Endothelial cell of umbilical vein (primary cell): ENCODE results near the gene LCE1A. TPM values are rescaled to one million over a fixed set of nuclear protein-coding genes. Genes with fewer than 3 reads are reported as not detected.

Experiments used
- BruUV-seq: library from RNA; stranded (reverse); fragments of 400-500 nt; replicated peaks from 2 replicates; lab custom pipeline; 2021; lab: Mats Ljungman, UMichigan
- CTCF ChIA-PET: fragments of 300-600, 350-600 bp; sonication (Branson Sonifier 250); formaldehyde crosslinking; loops from one replicate; lab custom pipeline; 2021; ENCODE audit warnings: antibody characterized with exemption, inconsistent platforms; lab: Charles Lee
- POLR2A ChIA-PET: fragments of 300-600, 350-600 bp; sonication (Branson Sonifier 250); formaldehyde crosslinking; loops from one replicate; lab custom pipeline; 2021; ENCODE audit warnings: antibody characterized with exemption, inconsistent platforms; lab: Charles Lee
- DNase-seq: peaks from one replicate; pipeline ENCODE4 v3.0.0-alpha.2; 2011; ENCODE audit warnings: low read depth, low spot score
- FAIRE-seq: peaks from 2 replicates; lab custom pipeline; 2011; peaks lifted over from hg19 to GRCh38; lab: Jason Lieb, UNC
- H2AFZ ChIP-seq: 2 replicates; pipeline ENCODE4 v1.6.0; 2012; ENCODE audit warnings: low read depth, low read length, control low read depth, inconsistent platforms
- H3K27ac ChIP-seq: 2 replicates; pipeline ENCODE4 v1.5.1; 2011; ENCODE audit warnings: low read depth, mild to moderate bottlenecking, control low read depth, low read length, moderate library complexity; ENCODE audit not compliant: insufficient read depth
- H3K27me3 ChIP-seq, 2 experiments: 2 replicates each; pipeline versions ENCODE4 v1.6.0 to v1.6.1; 2011; ENCODE audit warnings: low read length in 2 of 2, mixed read lengths in 1 of 2; ENCODE audit not compliant: control insufficient read depth in 2 of 2, insufficient read depth in 2 of 2
- H3K36me3 ChIP-seq, 2 experiments: 2 replicates in 1 of 2; 3 replicates in 1 of 2; pipeline ENCODE4 v1.5.1; 2011; ENCODE audit warnings: low read length in 2 of 2, mild to moderate bottlenecking in 1 of 2, moderate library complexity in 1 of 2; ENCODE audit not compliant: control insufficient read depth in 2 of 2, insufficient read depth in 2 of 2; ENCODE audit errors: extremely low read depth in 1 of 2
- H3K4me1 ChIP-seq: 3 replicates; pipeline ENCODE4 v1.5.1; 2011; ENCODE audit warnings: mild to moderate bottlenecking, low read length; ENCODE audit not compliant: control insufficient read depth, insufficient read depth; ENCODE audit errors: extremely low read depth
- H3K4me2 ChIP-seq: 2 replicates; pipeline ENCODE4 v1.6.1; 2011; ENCODE audit warnings: low read length, control low read depth, mixed read lengths; ENCODE audit not compliant: insufficient read depth
- H3K4me3 ChIP-seq, 3 experiments: fragments of 200-600 bp in 1 of 3; sonication (generic), shearing (Covaris generic) in 1 of 3; replicated peaks in 1 of 3; 2 replicates each; pipeline ENCODE4 v1.5.1; 2011 to 2016; ENCODE audit warnings: control low read depth in 3 of 3, low read length in 3 of 3, mild to moderate bottlenecking in 2 of 3, inconsistent platforms in 1 of 3, low read depth in 1 of 3, moderate library complexity in 1 of 3; ENCODE audit not compliant: insufficient read depth in 1 of 3
- H3K79me2 ChIP-seq: 2 replicates; pipeline ENCODE4 v1.6.0; 2012; ENCODE audit warnings: low read length, inconsistent platforms; ENCODE audit not compliant: control insufficient read depth, insufficient read depth
- H3K9ac ChIP-seq: replicated peaks from 2 replicates; pipeline ENCODE3; 2011; ENCODE audit warnings: low read length, control low read depth; ENCODE audit not compliant: insufficient read depth; ENCODE audit errors: extremely low read depth
- H3K9me1 ChIP-seq: replicated peaks from 3 replicates; pipeline ENCODE4 v1.6.0; 2011; ENCODE audit warnings: mild to moderate bottlenecking, low read length; ENCODE audit not compliant: control insufficient read depth, insufficient read depth; ENCODE audit errors: extremely low read depth
- H3K9me3 ChIP-seq: replicated peaks from 2 replicates; pipeline ENCODE4 v1.5.1; 2012; ENCODE audit warnings: low read length, inconsistent platforms; ENCODE audit not compliant: control insufficient read depth, insufficient read depth
- H4K20me1 ChIP-seq: replicated peaks from 2 replicates; pipeline ENCODE3; 2011; ENCODE audit warnings: mild to moderate bottlenecking, low read length; ENCODE audit not compliant: control insufficient read depth, insufficient read depth; ENCODE audit errors: extremely low read depth
- MYC ChIP-seq: IDR thresholded peaks from one replicate; pipeline ENCODE4 v1.6.1; 2011; ENCODE audit warnings: mild to moderate bottlenecking, low read depth, low read length
- dilution Hi-C: fragments of 300-500 bp; cut with MboI; formaldehyde crosslinking; loops from one replicate; pipeline ENCODE4 v1.15.0; 2019; ENCODE audit warnings: low sequenced_read_pairs; ENCODE audit not compliant: extremely low pct_ligation_motif_present
- intact Hi-C: fragments of 100-400 bp; cut with micrococcal nuclease; formaldehyde crosslinking; loops from one replicate; pipeline ENCODE4 v1.10.0; 2022
- polyA plus RNA-seq, 4 experiments: library from polyadenylated mRNA; depleted of rRNA in 3 of 4; stranded (reverse) in 3 of 4; unstranded in 1 of 4; fragments of >200 nt; gene quantifications; 2 replicates each; pipeline versions ENCODE4 v1.2.1 to v1.2.3, GENCODE V29; 2011 to 2012; ENCODE audit warnings: missing spikeins in 1 of 4
- total RNA-seq: library from RNA; stranded (reverse); gene quantifications from 2 replicates; pipeline ENCODE4 v1.2.3, GENCODE V29; 2021
- TF ChIP-seq, protein P1 (sequence below), 2 donors: IDR thresholded peaks; 1 replicate in 1 of 2; 2 replicates in 1 of 2; pipeline ENCODE4 v1.5.1; 2011; ENCODE audit warnings: low read length in 2 of 2, mild to moderate bottlenecking in 2 of 2, moderate library complexity in 2 of 2, control low read depth in 1 of 2, inconsistent platforms in 1 of 2, low read depth in 1 of 2; ENCODE audit not compliant: insufficient read depth in 1 of 2; ENCODE audit errors: extremely low read depth in 1 of 2

LCE1A gene
- total and polyA plus RNA-seq, 2 donors (not counting 3 experiments of a cell fraction or from before 2014, with no cell fraction given), result not detected

DNA sequence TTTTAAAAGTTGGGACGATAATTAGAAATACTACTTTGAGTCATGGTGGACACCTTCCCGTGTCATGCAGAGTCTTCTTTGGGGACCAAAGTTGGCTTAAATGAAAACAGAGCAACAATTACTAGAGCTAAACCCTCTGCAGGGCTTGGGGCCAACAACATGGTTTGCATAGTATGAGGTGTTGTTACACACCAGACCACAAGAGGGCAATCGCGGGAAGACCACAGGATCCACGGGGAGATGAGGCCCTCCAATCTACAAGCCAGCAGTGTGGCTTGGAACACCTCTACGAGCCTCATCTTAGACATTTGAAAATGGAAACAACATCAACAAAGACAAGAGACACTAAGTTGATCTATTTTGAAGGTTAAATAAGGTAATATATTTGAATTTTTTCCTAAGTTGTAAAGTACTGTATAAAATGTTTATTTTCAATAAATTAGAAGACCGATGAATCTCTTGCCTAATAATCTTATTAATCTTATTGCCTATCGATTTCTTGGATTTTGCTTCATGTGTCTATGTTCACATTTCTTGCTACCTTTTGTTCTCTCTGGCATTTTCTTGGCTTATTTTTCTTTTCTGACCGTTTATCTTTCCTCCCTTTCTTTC is 42.6 kb downstream of the LCE1A start:
- ChIA-PET CTCF (interaction anchor here (0.6 to 3.3 kb wide), 11 partner anchors 12 to 355 kb away, joined by 3 to 38 read pairs (median 4); no protein-coding TSS in a partner anchor), POLR2A (no interaction called here)
- Histone ChIP-seq H4K20me1 (no peaks in the 10 kb centered on the region), H3K4me3 (no peak overlapping the region), H3K9me1 (no peaks in the 10 kb centered on the region), H3K4me2 (no peak overlapping the region), H3K27me3 (no peaks in the 10 kb centered on the region), H3K4me1 (no peaks in the 10 kb centered on the region), H3K36me3 (no peaks in the 10 kb centered on the region), H2AFZ (no peak overlapping the region), H3K9me3 (no peaks in the 10 kb centered on the region), H3K79me2 (no peaks in the 10 kb centered on the region), H3K9ac (no peak overlapping the region), H3K27ac (no peak overlapping the region)
- dilution Hi-C loops (no loop called here), intact Hi-C loops (loop anchor here (1.0 kb wide), 2 partner anchors 322 to 353 kb away; no protein-coding TSS in a partner anchor)
- DNase-seq (peak; percentile 71), FAIRE-seq (peak; percentile 63)
- no TSS peak for BruUV-seq
- TF ChIP-seq, protein P1, sequence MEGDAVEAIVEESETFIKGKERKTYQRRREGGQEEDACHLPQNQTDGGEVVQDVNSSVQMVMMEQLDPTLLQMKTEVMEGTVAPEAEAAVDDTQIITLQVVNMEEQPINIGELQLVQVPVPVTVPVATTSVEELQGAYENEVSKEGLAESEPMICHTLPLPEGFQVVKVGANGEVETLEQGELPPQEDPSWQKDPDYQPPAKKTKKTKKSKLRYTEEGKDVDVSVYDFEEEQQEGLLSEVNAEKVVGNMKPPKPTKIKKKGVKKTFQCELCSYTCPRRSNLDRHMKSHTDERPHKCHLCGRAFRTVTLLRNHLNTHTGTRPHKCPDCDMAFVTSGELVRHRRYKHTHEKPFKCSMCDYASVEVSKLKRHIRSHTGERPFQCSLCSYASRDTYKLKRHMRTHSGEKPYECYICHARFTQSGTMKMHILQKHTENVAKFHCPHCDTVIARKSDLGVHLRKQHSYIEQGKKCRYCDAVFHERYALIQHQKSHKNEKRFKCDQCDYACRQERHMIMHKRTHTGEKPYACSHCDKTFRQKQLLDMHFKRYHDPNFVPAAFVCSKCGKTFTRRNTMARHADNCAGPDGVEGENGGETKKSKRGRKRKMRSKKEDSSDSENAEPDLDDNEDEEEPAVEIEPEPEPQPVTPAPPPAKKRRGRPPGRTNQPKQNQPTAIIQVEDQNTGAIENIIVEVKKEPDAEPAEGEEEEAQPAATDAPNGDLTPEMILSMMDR (IDR thresholded peaks at IDR 0.05; ENCODE audit: extremely low read depth in 1 of 2, insufficient read depth in 1 of 2, low read depth in 1 of 2, low read length in 2 of 2), result peak; percentile 80 to 82
- TF ChIP-seq MYC, result no peak
